K562 (cell line): ENCODE results near the gene MYO1E. TPM values are rescaled to one million over a fixed set of nuclear protein-coding genes. Genes with fewer than 3 reads are reported as not detected.

Experiments used
- ATAC-seq: fragments of 200-7000 bp; cut with Tn5 transposase; 3 replicates; pipeline ENCODE4 v1.9.1; 2020; ENCODE audit warnings: moderate library complexity
- BruUV-seq: library from RNA; stranded (reverse); fragments of 400-500 nt; replicated peaks from 2 replicates; lab custom pipeline; 2021; lab: Mats Ljungman, UMichigan
- CTCF ChIA-PET: fragments of 300-600 bp; formaldehyde crosslinking; extraction: SDS; loops from one replicate; lab custom pipeline; 2021; ENCODE audit warnings: low intra/inter-chr PET ratio; lab: Yijun Ruan, JAX
- POLR2A ChIA-PET: fragments of 300-600, 350-650 bp; sonication (Branson Sonifier 250); formaldehyde crosslinking; extraction: SDS; loops from one replicate; lab custom pipeline; 2021; ENCODE audit warnings: antibody characterized with exemption, inconsistent platforms; lab: Yijun Ruan, JAX
- DNase-seq, 4 experiments: peaks; one replicate each; pipeline versions ENCODE4 v3.0.0 to v3.0.0-alpha.2; 2011 to 2018; ENCODE audit warnings: low spot score in 3 of 4, mixed read lengths in 3 of 4; ENCODE audit errors: extremely low read depth in 1 of 4
- FAIRE-seq: peaks from 2 replicates; lab custom pipeline; 2011; peaks lifted over from hg19 to GRCh38; lab: Jason Lieb, UNC
- H2AFZ ChIP-seq: 2 replicates; pipeline ENCODE4 v1.6.0; 2011; ENCODE audit warnings: low read depth, low read length, control low read depth, inconsistent platforms
- H3K27ac ChIP-seq: fragments of 200-600 bp; 3 replicates; pipeline ENCODE4 v1.8.0; 2011; ENCODE audit warnings: low read depth, mild to moderate bottlenecking, control low read depth, inconsistent platforms, low read length, moderate library complexity, mixed read lengths; ENCODE audit errors: extremely low read depth
- H3K27me3 ChIP-seq, 2 experiments: fragments of 300-600 bp in 1 of 2; 2 replicates in 1 of 2; 3 replicates in 1 of 2; pipeline versions ENCODE4 v1.6.0 to v1.8.0; 2011; ENCODE audit warnings: inconsistent platforms in 2 of 2, low read length in 2 of 2, mild to moderate bottlenecking in 1 of 2, mixed read lengths in 1 of 2, moderate library complexity in 1 of 2; ENCODE audit not compliant: control insufficient read depth in 2 of 2, insufficient read depth in 2 of 2
- H3K36me3 ChIP-seq: fragments of 300-600 bp; 3 replicates; pipeline ENCODE4 v1.8.0; 2011; ENCODE audit warnings: mild to moderate bottlenecking, low read length, inconsistent platforms; ENCODE audit not compliant: control insufficient read depth, insufficient read depth
- H3K4me1 ChIP-seq, 2 experiments: fragments of 200-600 bp in 1 of 2; replicated peaks in 1 of 2; 2 replicates in 1 of 2; 3 replicates in 1 of 2; pipeline versions ENCODE4 v1.5.1 to v1.8.0; 2011; ENCODE audit warnings: inconsistent platforms in 2 of 2, low read length in 2 of 2, mild to moderate bottlenecking in 1 of 2, mixed read lengths in 1 of 2, moderate library complexity in 1 of 2; ENCODE audit not compliant: control insufficient read depth in 2 of 2, insufficient read depth in 2 of 2
- H3K4me2 ChIP-seq: 2 replicates; pipeline ENCODE4 v1.6.1; 2011; ENCODE audit warnings: low read length, control low read depth, inconsistent platforms, mixed read lengths; ENCODE audit not compliant: insufficient read depth
- H3K4me3 ChIP-seq: fragments of 200-600 bp; sonication (generic), shearing (Covaris generic); 2 replicates; pipeline ENCODE4 v1.5.1; 2016; ENCODE audit warnings: control low read depth, inconsistent platforms
- H3K79me2 ChIP-seq: fragments of 200-600 bp; 3 replicates; pipeline ENCODE4 v1.8.0; 2011; ENCODE audit warnings: low read length, inconsistent platforms; ENCODE audit not compliant: control insufficient read depth, insufficient read depth
- H3K9ac ChIP-seq, 2 experiments: 2 replicates each; pipeline versions ENCODE4 v1.6.0 to v1.6.1; 2011; ENCODE audit warnings: low read depth in 2 of 2, low read length in 2 of 2, control low read depth in 1 of 2, inconsistent platforms in 1 of 2, mild to moderate bottlenecking in 1 of 2, mixed read lengths in 1 of 2; ENCODE audit not compliant: insufficient read depth in 1 of 2
- H3K9me1 ChIP-seq: one replicate; pipeline ENCODE4 v1.6.0; 2011; ENCODE audit warnings: inconsistent platforms, mild to moderate bottlenecking, low read length, moderate library complexity; ENCODE audit not compliant: control insufficient read depth, insufficient read depth
- H3K9me3 ChIP-seq: replicated peaks from 2 replicates; pipeline ENCODE4 v1.5.1; 2011; ENCODE audit warnings: low read depth, low read length, inconsistent platforms; ENCODE audit not compliant: control insufficient read depth, insufficient read depth
- H4K20me1 ChIP-seq: replicated peaks from 2 replicates; pipeline ENCODE4 v1.6.1; 2011; ENCODE audit warnings: low read length, inconsistent platforms, mixed read lengths; ENCODE audit not compliant: control insufficient read depth, insufficient read depth
- ARNT ChIP-seq, 2 experiments: fragments of 450-650 bp; IDR thresholded peaks; 2 replicates each; pipeline ENCODE4 v1.6.1; 2016; ENCODE audit warnings: mild to moderate bottlenecking in 1 of 2
- CEBPB ChIP-seq: fragments of 450-650 bp; IDR thresholded peaks from 2 replicates; pipeline ENCODE4 v1.6.1; 2016; ENCODE audit warnings: missing genetic modification characterization, missing compliant biosample characterization
- DACH1 ChIP-seq: fragments of 450-650 bp; IDR thresholded peaks from 2 replicates; pipeline ENCODE4 v1.6.1; 2018; ENCODE audit not compliant: partially characterized antibody
- GABPB1 ChIP-seq: sonication (generic); formaldehyde crosslinking; IDR thresholded peaks from 2 replicates; pipeline ENCODE4 v1.8.0; 2022; ENCODE audit warnings: mild to moderate bottlenecking, missing genetic modification reagents
- HDAC2 ChIP-seq: fragments of 450-650 bp; IDR thresholded peaks from 2 replicates; pipeline ENCODE4 v1.6.1; 2016; ENCODE audit warnings: mild to moderate bottlenecking
- KLF6 ChIP-seq: fragments of 250-450 bp; sonication (Bioruptor Pico); IDR thresholded peaks from 2 replicates; pipeline ENCODE4 v1.4.0; 2020; ENCODE audit warnings: mild to moderate bottlenecking, moderate library complexity, borderline replicate concordance
- PTBP1 ChIP-seq: fragments of 200-400 bp; formaldehyde crosslinking; IDR thresholded peaks from 2 replicates; pipeline ENCODE4 v1.6.1; 2017; ENCODE audit warnings: low read depth, low read length
- SFPQ ChIP-seq: fragments of 200-400 bp; formaldehyde crosslinking; IDR thresholded peaks from 2 replicates; pipeline ENCODE4 v1.6.1; 2017; ENCODE audit warnings: mild to moderate bottlenecking, low read depth, low read length, moderate library complexity
- SRSF9 ChIP-seq: fragments of 200-400 bp; formaldehyde crosslinking; IDR thresholded peaks from 2 replicates; pipeline ENCODE4 v1.6.1; 2017; ENCODE audit warnings: low read depth, low read length, borderline replicate concordance
- ZHX1 ChIP-seq: fragments of 150-350 bp; conservative IDR thresholded peaks from 2 replicates; pipeline ENCODE4 v1.6.1; 2014; ENCODE audit warnings: low read length
- ZNF41 ChIP-seq: fragments of 250-450 bp; sonication (Bioruptor Pico); conservative IDR thresholded peaks from 2 replicates; pipeline ENCODE4 v1.4.0; 2020; ENCODE audit warnings: mild to moderate bottlenecking
- ZSCAN32 ChIP-seq: fragments of 450-650 bp; formaldehyde crosslinking; IDR thresholded peaks from 2 replicates; pipeline ENCODE4 v1.4.0; 2020; ENCODE audit warnings: mild to moderate bottlenecking, moderate library complexity
- WGBS: fragments of 100-300 bp; shearing (Covaris generic); methylation state at CpG from one replicate; pipeline ENCODE4 v1.1.6; 2016; ENCODE audit warnings: low coverage, mixed read lengths; ENCODE audit not compliant: insufficient coverage; ENCODE audit errors: missing lambda C conversion rate; 5-methylcytosine and 5-hydroxymethylcytosine counted together
- in situ Hi-C: fragments of 300-500 bp; cut with MboI; formaldehyde crosslinking; loops from 4 replicates; pipeline ENCODE4 v1.15.0; 2018; ENCODE audit warnings: inconsistent platforms, mixed read lengths
- intact Hi-C: fragments of 100-400 bp; cut with micrococcal nuclease; formaldehyde crosslinking; loops from 2 replicates; pipeline ENCODE4 v1.14.2; 2022
- polyA plus RNA-seq, 8 experiments: library from polyadenylated mRNA; depleted of rRNA in 4 of 8; stranded (reverse) in 5 of 8; unstranded in 3 of 8; fragments of >200 nt; fragmentation: Nextera tagmentation in 2 of 8; fragmentation: Illumina TruSeq in 1 of 8; extraction: Ambion mirVana in 2 of 8; extraction: Trizol in 1 of 8; gene quantifications; 2 replicates each; pipeline versions ENCODE4 v1.2.1 to v1.2.3, GENCODE V29; 2011 to 2014; ENCODE audit warnings: inconsistent platforms in 1 of 8, missing spikeins in 1 of 8
- total RNA-seq, 7 experiments: library from RNA; depleted of rRNA in 6 of 7; stranded (reverse); fragments of >200 nt in 6 of 7; fragmentation: Illumina TruSeq in 2 of 7; extraction: Trizol in 2 of 7; gene quantifications; 2 replicates each; pipeline versions ENCODE4 v1.2.1 to v1.2.3, GENCODE V29; 2011 to 2021; ENCODE audit warnings: low replicate concordance in 1 of 7
- TF ChIP-seq, protein P1 (sequence below): sonication (generic); formaldehyde crosslinking; IDR thresholded peaks from 2 replicates; pipeline ENCODE4 v1.8.0; 2022; ENCODE audit warnings: mild to moderate bottlenecking, missing genetic modification reagents

The MYO1E gene
- total and polyA plus RNA-seq, 9 of the 15 experiments (the other 6 are each of a cell fraction or from before 2014, with no cell fraction given) = under 0.01 to 0.44 (median 0.01) TPM; not detected in 6

DNA sequence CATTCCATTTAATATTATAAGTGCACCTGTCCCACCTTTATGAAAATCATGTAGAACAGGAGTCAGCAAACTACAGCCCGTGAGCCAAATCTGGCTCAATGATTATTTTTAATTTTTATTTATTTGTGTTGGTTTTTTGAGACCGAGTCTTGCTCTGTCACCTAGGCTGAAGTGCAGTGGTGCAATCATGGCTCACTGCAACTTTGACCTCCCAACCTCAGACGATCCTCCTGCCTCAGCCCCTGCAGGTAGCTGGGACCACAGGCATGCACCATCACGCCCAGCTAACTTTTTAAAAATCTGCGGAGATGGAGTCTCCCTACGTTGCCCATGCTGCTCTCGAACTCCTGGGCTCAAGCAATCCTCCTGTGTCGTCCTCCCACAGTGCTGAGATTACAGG is 42.0 kb downstream of the MYO1E start (continued):
- TF ChIP-seq, protein P1, sequence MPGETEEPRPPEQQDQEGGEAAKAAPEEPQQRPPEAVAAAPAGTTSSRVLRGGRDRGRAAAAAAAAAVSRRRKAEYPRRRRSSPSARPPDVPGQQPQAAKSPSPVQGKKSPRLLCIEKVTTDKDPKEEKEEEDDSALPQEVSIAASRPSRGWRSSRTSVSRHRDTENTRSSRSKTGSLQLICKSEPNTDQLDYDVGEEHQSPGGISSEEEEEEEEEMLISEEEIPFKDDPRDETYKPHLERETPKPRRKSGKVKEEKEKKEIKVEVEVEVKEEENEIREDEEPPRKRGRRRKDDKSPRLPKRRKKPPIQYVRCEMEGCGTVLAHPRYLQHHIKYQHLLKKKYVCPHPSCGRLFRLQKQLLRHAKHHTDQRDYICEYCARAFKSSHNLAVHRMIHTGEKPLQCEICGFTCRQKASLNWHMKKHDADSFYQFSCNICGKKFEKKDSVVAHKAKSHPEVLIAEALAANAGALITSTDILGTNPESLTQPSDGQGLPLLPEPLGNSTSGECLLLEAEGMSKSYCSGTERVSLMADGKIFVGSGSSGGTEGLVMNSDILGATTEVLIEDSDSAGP = no peak
- TF ChIP-seq ZSCAN32 (no peak), SRSF9 (no peak), DACH1 (no peak), ZNF41 (no peak), GABPB1 (CRISPR knock-in tag) (no peak)

DNA sequence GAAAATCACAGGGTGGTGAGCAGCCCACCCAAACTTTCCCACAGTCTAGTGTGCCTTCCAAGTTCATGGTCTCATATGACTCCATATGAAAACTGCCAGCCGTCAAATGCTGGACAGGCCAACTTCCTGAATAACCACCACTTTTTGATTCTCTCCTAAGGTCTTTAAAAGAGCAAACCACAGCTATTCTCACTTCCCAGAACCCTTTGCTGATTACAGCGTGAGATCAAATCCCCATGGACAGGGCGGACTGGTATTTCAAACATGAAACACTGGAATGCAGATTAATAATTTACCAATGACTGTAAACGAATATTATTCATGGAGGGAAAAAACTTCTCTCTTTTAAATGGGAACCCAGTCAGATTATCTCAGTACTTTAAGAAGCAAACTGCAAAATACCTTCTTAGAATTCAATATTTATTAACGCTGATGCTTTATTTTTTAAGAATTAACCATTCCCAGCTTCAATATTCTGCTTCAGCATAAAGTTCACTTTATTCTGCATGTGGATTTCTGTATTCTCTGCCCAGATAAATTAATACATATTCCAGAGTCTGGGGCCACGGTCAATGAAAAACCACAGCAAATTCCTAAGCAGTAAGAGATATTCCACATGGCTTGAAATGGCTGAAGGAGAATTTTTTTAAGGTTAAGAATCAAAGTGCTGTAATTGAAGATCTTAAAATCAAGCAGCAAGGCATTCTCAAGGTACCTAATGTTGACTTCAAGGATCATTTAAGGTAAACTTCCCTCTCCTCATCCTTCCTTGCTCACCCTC is 42.9 kb downstream of the MYO1E start:
- H3K9me3 ChIP-seq = no peaks in the 10 kb centered on the region
- no peak for FAIRE-seq
- no peak for ATAC-seq
- no peak for TF ChIP-seq ZHX1
- no peak for TF ChIP-seq SFPQ
- no peak for TF ChIP-seq CEBPB
- TF ChIP-seq HDAC2 = no peak
- no peak for TF ChIP-seq KLF6
- no peak for TF ChIP-seq ARNT (IDR thresholded peaks at IDR 0.05)
- TF ChIP-seq PTBP1 = no peak

More for the DNA sequence above, 42.9 kb downstream of the MYO1E start:
- intact Hi-C loops (no loop called here), in situ Hi-C loops (no loop called here)
- Histone ChIP-seq H3K36me3 (no peaks in the 10 kb centered on the region), H3K4me2 (no peak overlapping the region), H3K4me1 (no peaks in the 10 kb centered on the region), H2AFZ (no peak overlapping the region), H3K9me1 (no peaks in the 10 kb centered on the region), H3K79me2 (no peaks in the 10 kb centered on the region), H4K20me1 (no peaks in the 10 kb centered on the region), H3K4me3 (no peak overlapping the region), H3K27me3 (peaks cover 3 to 6% of the 10 kb centered on the region in 2 experiments), H3K27ac (no peak overlapping the region), H3K9ac (no peak overlapping the region)
- ChIA-PET CTCF (no interaction called here), POLR2A (interaction anchor here (0.7 kb wide), 1 partner anchor 704 kb away, joined by 3 read pairs; no protein-coding TSS in a partner anchor)
- under 1% methylated on average over 6 of the region's 6 CpGs for WGBS
- DNase-seq = no peak
- no TSS peak for BruUV-seq
